ENCODE data around the gene TOR1B.

TOR1B gene

GRCh38 chr9:129815278-129815677 is 12.3 kb downstream of the TOR1B start:
- no peak for FAIRE-seq

DNA sequence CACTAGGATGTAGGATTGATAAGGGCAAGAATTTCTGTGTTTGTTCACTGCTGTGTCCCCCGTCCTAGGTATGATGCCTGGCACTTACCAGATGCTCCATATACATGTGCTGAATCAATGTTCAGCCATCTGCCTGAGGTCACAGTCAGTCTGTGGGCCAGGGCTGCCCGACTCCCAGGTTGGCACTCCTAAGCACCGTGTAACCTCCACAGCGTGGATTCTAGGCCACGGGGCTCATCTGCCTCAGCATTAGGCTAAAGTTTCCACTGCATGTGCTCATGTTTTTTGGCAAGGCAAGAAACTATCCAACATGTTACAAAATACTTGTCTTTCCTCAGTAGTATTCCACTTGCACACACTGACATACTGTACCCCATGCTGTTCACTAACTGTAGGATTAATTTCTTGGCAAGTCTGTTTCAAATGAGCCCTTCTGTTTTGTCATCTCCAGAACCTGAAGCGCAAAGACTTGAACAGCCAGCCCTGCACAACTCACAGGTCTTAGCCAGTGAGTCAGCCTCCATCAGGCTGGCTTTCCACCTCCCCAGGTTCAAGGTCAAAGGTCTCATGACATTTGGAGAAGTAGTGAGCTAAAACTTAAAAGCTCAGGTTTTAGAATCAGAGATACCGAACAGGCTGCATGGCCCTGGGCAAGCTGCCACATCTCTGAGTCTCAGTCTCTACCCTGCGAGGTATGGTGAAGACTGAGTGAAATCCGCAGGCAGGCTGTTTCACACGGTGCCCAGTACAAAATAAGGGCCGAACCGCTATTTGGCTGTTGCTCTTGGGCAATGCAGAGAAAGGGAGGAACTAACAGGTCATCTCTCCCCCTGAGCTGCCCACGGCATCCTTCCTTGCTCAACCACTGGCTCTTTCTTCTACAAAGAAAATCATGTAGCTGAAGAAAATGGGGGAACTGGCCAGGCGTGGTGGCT is 13.8 kb downstream of the TOR1B start:
- no peak for FAIRE-seq

GRCh38 chr9:129822898-129823541 is 20.0 kb downstream of the TOR1B start:
- FAIRE-seq, result no peak

- FAIRE-seq, result no peak
Measured at GRCh38 chr9:129823542-129823934, 20.6 kb downstream of the TOR1B start.

DNA sequence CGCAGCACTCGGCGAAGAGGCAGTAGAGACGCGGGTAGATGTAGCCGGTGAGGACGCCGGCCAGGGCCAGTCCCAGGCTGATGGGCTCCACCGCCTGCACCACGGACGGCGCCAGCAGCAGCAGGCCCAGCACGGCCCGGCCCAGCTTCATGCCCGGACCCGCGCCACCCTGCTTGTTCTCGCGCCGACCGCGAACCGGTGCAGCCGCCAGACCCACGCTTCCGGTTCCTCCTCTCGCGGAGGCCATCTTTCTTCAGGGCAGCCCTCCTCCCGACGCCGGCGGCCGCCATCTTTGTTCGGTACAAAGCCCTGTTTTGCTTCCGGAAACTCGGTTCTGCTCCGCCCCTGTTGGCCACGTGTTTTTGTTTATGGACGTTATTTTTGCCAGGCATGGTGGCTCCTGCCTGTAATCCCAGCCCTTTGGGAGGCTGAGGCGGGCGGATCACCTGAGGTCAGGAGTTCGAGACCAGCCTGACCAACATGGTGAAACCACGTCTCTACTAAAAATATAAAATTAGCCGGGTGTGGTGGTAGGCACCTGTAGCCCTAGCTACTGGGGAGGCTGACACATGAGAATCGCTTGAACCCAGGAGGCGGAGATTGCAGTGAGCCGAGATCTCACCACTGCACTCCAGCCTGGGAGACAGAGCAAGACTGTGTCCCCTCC is 21.1 kb downstream of the TOR1B start, which contains the start of gene TOR1A:
Gene TOR1A, minus strand, starts transcription at position 202 of the 667 bp plus-strand sequence. Its CDS starts 51 bp downstream, at position 151.
- peak; percentile 79 for FAIRE-seq

DNA sequence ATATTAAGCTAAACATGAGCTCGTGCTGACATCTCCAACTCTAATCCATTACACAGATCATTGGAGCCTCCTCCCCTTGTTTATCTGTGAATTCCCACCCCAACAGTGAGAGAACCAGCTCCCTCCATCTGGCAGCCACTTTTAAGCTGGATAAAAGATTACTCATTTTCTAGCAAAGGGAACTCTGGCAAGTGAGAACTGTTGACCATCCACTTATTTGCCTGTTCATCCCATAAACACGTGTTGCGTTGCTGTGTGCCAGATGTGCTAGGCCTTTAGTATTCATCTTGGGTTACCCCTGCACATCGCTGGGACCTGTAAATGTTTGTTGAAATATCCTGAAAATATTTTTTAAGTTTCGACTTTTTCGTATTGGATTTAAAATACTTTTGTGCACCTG is 23.4 kb downstream of the TOR1B start:
- FAIRE-seq, result no peak

GRCh38 chr9:129826759-129827158 is 23.8 kb downstream of the TOR1B start:
- no peak for FAIRE-seq

GRCh38 chr9:129828051-129828450 is 25.1 kb downstream of the TOR1B start:
- FAIRE-seq, result no peak

DNA sequence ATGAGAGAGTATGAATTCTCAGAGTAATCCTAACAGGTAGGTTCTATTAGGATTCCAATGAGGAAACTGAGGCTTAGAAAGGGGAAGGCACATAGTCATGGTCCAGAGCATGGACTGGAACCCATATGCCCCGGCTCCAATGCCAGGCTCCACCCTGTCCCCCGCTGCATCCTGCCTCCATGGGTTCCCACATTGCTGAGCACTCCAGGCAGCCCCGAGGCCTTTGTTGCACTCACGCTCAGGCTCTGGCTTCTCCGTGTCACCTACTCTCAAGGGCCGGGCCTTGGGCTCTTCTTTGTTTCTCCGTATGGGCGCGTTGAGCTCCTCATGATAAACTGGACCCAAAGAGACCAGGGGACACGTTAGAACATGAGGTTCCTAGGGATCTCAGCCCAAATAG is 26.0 kb downstream of the TOR1B start:
- no peak for FAIRE-seq

- no peak for FAIRE-seq
Measured at GRCh38 chr9:129832982-129833381, 30.0 kb downstream of the TOR1B start.

DNA sequence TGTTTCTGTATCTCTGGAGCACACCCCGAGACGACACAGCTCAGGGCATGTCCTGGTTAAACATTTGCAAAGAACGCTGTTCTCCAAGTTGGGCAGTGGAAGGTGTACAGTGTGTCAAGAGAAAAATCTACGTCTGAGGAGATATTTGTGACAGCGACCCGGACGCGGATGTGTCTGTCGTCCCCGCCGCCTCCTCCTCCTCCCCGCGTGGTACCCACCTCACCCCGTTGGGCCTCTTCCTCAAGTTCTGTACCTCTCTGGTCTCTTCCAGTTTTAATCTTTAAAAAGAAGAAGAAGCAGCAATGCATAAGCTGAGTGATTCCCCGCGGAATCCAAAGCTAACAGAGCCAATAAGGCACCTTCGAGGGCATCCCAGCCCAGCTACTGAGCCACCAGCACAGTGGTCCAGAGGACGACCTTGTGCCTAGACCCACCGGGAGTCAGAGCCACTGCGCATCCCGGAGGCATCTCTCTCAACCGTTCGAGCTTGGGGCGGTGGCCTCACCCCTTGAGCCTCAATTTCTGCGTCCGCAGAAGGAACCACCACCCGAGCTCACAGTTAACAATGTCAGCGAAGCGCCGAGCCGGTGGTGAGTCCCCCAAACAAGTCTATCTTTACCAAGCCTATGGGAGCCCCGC is 31.6 kb downstream of the TOR1B start:
- no peak for FAIRE-seq

DNA sequence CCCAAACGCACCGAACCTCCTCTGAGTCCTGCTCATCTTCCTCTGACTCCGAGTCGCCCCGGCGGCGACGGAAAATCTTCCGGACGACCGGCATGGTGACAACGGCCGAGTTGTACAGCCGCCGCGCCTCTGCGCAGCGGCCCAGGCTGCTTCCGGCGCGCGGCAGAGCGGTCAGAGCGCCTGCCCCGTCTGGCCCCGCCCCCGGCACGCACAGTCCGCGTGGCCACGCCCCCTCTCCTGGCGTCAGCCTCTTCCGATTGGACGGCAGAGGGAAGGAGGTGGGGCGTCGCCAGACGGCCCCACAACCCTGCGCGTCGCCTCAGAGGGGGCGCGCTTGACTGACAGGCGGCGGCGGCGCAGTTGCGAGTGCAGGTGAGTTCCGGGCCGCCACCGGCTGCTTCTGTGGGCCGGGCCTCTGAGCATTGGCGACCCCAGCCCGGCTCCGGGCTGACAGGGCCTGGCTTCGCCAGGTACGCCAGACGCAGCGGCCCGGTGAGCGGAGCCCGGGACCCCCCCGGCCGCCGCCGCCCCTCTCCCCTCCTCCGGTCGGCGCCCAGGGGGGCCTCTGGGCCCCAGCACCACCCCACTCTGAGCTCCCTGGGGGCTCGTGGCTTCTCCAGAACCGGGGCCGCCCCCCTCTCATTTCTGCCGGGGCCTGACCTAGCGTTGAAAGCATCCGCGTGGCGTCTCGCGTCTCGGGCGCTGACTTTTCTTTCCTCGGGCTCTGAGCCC is 32.3 kb downstream of the TOR1B start, which contains the start of the genes C9orf78 and USP20:
Gene C9orf78, minus strand, starts transcription at position 148 of the 732 bp plus-strand sequence. Its CDS starts 54 bp downstream, at position 94.
Gene USP20, plus strand, starts transcription at position 331 of the 732 bp plus-strand sequence. CDS start 17,098 bp downstream, outside the sequence.
- no peak for FAIRE-seq

GRCh38 chr9:129835860-129836223 is 32.9 kb downstream of the TOR1B start:
- no peak for FAIRE-seq

GRCh38 chr9:129836311-129837007 is 33.5 kb downstream of the TOR1B start:
- FAIRE-seq, result no peak

DNA sequence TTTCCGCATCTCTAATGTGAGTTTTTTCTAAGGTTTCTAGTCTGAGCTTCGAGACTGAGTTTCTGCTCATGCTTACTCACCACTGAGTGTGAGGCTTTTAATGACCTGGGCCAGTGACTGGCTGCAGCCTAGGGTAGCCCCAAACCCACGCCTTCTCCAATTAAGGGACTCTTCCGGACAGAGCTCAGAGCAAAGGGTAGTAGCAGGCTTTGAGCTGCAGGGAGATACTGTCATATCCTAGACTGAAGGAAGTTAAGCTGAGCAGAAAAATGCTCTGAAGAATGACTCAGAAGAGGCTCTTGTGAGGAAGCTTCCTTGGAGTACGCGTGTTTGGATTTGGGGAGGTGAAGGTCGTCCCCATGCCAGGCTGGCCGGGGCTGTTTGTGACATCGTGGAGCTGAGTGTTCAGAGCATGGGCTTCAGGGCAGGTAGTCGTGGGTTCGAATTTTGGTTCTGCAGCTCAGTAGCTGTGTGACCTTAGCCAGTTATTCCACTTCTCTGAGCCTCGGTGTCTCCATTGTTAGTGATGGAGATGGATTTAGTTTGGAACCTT is 35.8 kb downstream of the TOR1B start:
- no peak for FAIRE-seq

DNA sequence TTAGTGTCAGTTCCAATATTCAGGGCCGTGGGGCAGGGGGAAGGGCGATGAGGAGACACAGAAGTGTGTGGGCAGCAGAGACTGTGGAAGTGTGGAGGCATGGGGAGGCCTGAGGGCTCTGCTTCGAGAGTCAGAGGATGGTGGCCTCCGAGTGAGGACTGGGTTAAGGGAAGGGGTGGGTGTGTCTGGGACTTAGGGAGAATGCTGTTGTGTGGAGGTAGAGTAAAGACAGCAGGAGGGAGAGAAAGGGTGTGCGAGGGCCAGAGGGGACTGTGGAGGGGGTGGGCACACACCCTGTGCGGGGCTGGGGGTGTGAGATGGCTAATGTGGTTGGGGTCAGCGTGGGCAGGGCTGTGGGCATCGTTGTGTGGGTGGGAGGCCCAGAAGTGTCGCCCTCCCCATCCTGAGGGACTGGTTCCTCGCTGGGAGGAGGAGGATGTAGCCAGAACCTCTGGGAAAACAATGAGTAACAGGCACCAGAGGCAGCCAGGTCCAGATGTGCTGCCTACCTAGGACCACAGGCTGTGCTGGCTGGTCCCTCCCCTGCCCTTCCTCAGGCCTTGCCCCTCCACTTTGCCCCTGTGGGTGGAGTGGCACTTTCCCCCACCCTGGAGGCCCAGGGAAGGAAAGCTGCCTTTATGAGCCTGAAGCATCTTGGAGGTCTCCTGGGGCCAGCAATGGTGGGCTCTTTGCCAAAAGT is 36.5 kb downstream of the TOR1B start:
- FAIRE-seq, result no peak

DNA sequence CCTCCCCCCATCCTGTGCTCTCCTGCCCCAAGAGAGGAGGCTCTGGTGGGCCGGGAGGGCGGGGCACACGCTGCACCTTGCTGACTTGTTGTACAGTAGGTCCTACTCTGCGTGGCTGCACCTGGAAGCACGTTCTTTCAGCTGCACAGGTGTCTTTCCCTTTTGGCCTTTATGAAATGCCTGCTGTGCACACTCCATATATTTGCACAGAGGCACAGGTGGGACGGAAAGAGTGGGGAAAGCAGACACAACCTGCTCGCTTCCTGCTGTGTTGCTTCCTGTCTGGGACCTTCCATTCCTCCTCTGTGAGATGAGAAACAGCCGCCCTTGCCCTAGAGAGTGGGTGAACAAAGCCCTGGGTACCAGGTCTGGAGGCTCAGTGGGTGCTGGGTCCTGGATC is 37.0 kb downstream of the TOR1B start:
- no peak for FAIRE-seq

DNA sequence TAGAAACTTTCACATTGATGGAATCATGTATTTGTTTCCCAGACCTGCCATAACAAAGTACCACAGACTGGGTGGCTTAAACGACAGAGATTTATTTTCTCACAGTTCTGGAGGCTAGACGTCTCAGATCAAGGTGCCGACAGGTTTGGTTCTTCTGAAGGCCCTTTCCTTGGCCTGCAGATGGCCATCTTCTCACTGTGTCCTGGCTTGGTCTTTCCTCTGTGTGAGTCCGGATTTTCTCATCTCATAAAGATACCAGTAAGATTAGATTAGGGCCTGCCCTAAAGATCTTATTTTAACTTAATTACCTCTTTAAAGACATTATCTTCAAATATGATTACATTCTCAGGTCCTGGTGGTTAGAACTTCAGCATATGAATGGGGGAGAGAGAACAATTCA is 38.1 kb downstream of the TOR1B start:
- no peak for FAIRE-seq

DNA sequence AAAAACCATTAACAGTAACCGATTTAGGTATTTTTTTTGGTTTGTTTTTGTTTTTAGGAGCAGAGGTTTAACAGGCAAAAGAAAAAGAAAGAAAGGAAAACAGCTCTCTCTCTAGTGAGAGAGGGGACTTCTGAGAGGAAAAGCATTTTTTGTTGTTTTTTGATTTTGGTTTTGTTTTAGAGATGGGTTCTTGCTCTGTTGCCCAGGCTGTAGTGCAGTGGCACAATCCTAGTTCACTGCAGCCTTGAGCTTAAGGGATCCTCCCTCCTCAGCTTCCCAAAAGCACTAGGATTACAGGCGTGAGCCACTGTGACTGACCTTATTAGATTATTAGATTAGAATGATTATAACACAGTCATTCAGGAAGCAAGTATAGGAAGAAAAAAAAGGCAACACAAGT is 42.4 kb downstream of the TOR1B start:
- FAIRE-seq, result no peak

DNA sequence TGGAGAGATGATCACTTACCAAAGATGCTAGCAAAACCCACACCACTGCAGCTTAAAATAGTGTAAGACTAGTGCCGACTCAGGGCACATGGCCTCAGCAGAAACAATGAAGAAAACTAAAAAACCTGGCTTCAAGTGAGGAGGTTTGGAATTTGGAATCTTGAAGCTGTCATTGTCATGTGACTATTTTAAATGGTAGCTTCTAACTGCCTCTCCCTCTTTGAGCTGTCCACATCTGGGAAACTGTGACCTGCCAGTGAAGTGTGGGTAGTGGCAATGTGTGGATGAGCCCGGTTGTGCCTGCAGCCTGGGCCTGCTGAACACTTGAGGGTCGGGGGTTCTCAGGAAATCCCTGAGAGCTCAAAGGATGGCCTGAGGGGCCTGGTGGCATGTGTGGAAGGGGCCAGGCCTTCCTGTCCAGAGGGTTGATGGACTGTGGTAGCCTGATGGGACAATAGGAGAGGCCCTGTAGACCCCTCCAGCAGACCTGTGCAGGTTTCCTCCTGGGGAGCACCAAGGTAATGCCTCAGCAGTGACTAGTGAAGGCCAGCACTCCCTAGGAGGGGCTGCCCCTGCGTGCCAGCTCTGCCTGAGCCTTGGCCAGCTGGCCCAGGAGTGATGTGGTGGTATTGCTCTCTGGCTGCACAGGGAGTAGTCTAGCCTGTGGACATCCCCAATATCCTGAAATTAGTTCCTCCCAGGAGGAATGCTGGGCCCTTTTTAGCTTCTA is 45.9 kb downstream of the TOR1B start:
- FAIRE-seq, result no peak

All from A204.1 (cell line).